A549 (cell line): ENCODE measurements around the gene FGFR3. TPM values are rescaled to one million over a fixed set of nuclear protein-coding genes. Genes with fewer than 3 reads are reported as not detected.

Experiments used
- ATAC-seq, 2 experiments: fragments of 200-7000 bp in 1 of 2; fragments of >200 bp in 1 of 2; cut with Nextera tagmentation in 1 of 2; cut with Tn5 transposase in 1 of 2; 3 replicates each; pipeline versions ENCODE4 v1.8.0 to v1.9.1; 2018 to 2020; ENCODE audit warnings: mild to moderate bottlenecking in 1 of 2, moderate library complexity in 1 of 2
- CTCF ChIA-PET: fragments of 300-600 bp; sonication (Branson Sonifier 250); formaldehyde crosslinking; extraction: SDS; loops from one replicate; lab custom pipeline; 2021; ENCODE audit warnings: antibody characterized with exemption, inconsistent platforms; lab: Yijun Ruan, JAX
- POLR2A ChIA-PET: fragments of 350-600 bp; formaldehyde crosslinking; extraction: SDS; loops from one replicate; lab custom pipeline; 2021; ENCODE audit warnings: antibody characterized with exemption, inconsistent platforms; lab: Yijun Ruan, JAX
- DNase-seq, 2 experiments: peaks; one replicate each; pipeline versions ENCODE4 v3.0.0 to v3.0.0-alpha.2; 2011 to 2016; ENCODE audit warnings: low read depth in 1 of 2, low spot score in 1 of 2
- FAIRE-seq: peaks from 2 replicates; lab custom pipeline; 2011; peaks lifted over from hg19 to GRCh38; lab: Jason Lieb, UNC
- H3K27ac ChIP-seq, 2 experiments: fragments of >200 bp; sonication (Bioruptor Twin); formaldehyde crosslinking; 3 replicates each; pipeline ENCODE4 v1.5.1; 2016 to 2017
- H3K4me1 ChIP-seq: fragments of >200 bp; sonication (Bioruptor Twin); formaldehyde crosslinking; 3 replicates; pipeline ENCODE4 v1.6.1; 2016
- H3K4me2 ChIP-seq: fragments of >200 bp; sonication (Bioruptor Twin); formaldehyde crosslinking; 3 replicates; pipeline ENCODE4 v1.6.1; 2016
- H3K4me3 ChIP-seq: fragments of >200 bp; sonication (Bioruptor Twin); formaldehyde crosslinking; 3 replicates; pipeline ENCODE4 v1.5.1; 2016
- H3K9me3 ChIP-seq: fragments of >200 bp; sonication (Bioruptor Twin); formaldehyde crosslinking; 3 replicates; pipeline ENCODE4 v1.6.1; 2016
- CEBPB ChIP-seq, 2 experiments: fragments of >200 bp in 1 of 2; sonication (Bioruptor Twin) in 1 of 2; formaldehyde crosslinking in 1 of 2; IDR thresholded peaks; 2 replicates each; pipeline ENCODE4 v1.6.1; 2012 to 2016
- HDAC2 ChIP-seq: fragments of 200-600 bp; sonication (generic); IDR thresholded peaks from 2 replicates; pipeline ENCODE4 v1.6.1; 2016
- HOXB5 ChIP-seq: fragments of 250-450 bp; sonication (Bioruptor Pico); IDR thresholded peaks from 2 replicates; pipeline ENCODE4 v1.5.0; 2020; ENCODE audit warnings: mild to moderate bottlenecking, moderate library complexity
- MAFK ChIP-seq: fragments of 450-650 bp; IDR thresholded peaks from 2 replicates; pipeline ENCODE4 v1.6.1; 2014; ENCODE audit not compliant: partially characterized antibody
- NPAS2 ChIP-seq: fragments of 250-450 bp; sonication (Bioruptor Pico); IDR thresholded peaks from 2 replicates; pipeline ENCODE4 v1.8.0; 2022; ENCODE audit warnings: mild to moderate bottlenecking, moderate library complexity, borderline replicate concordance
- RAD21 ChIP-seq, 2 experiments: fragments of >200 bp in 1 of 2; sonication (Bioruptor Twin) in 1 of 2; formaldehyde crosslinking in 1 of 2; IDR thresholded peaks in 1 of 2; conservative IDR thresholded peaks in 1 of 2; 2 replicates in 1 of 2; 3 replicates in 1 of 2; pipeline ENCODE4 v1.6.1; 2012 to 2018; ENCODE audit warnings: inconsistent platforms in 1 of 2
- RARB ChIP-seq: fragments of 250-450 bp; sonication (Bioruptor Pico); IDR thresholded peaks from 2 replicates; pipeline ENCODE4 v1.8.0; 2021; ENCODE audit warnings: mild to moderate bottlenecking, moderate library complexity
- RFX5 ChIP-seq: fragments of 450-650 bp; IDR thresholded peaks from 2 replicates; pipeline ENCODE4 v1.7.1; 2014; ENCODE audit warnings: antibody characterized with exemption, mild to moderate bottlenecking, moderate library complexity
- SMC3 ChIP-seq: fragments of >200 bp; sonication (Bioruptor Twin); formaldehyde crosslinking; IDR thresholded peaks from 3 replicates; pipeline ENCODE4 v1.6.1; 2018; ENCODE audit warnings: inconsistent platforms
- SREBF2 ChIP-seq: fragments of 450-650 bp; IDR thresholded peaks from 2 replicates; pipeline ENCODE4 v1.6.1; 2014; ENCODE audit warnings: mild to moderate bottlenecking, moderate library complexity
- TFCP2L1 ChIP-seq: fragments of 250-450 bp; sonication (Bioruptor Pico); IDR thresholded peaks from 2 replicates; pipeline ENCODE4 v1.5.0; 2021; ENCODE audit warnings: mild to moderate bottlenecking
- ZNF302 ChIP-seq: fragments of 250-450 bp; sonication (Bioruptor Pico); IDR thresholded peaks from 2 replicates; pipeline ENCODE4 v1.9.0; 2021; ENCODE audit warnings: inconsistent platforms, mild to moderate bottlenecking, moderate library complexity
- WGBS: methylation state at CpG from one replicate; pipeline ENCODE4 v1.1.6; 2017; ENCODE audit errors: missing lambda C conversion rate; 5-methylcytosine and 5-hydroxymethylcytosine counted together
- polyA plus RNA-seq, 4 experiments: library from polyadenylated mRNA; depleted of rRNA in 3 of 4; stranded (reverse); fragments of >200 nt; fragmentation: RNase III in 1 of 4; extraction: RNeasy Plus Mini Kit Qiagen cat#74134 plus additional on column Dnase treatment in 1 of 4; gene quantifications; 2 replicates in 3 of 4; 3 replicates in 1 of 4; pipeline ENCODE4 v1.2.3, GENCODE V29; 2011 to 2017
- TF ChIP-seq, protein P1 (sequence below): IDR thresholded peaks from 2 replicates; pipeline ENCODE4 v1.6.1; 2012; ENCODE audit warnings: low read depth, borderline replicate concordance
- TF ChIP-seq, protein P2 (sequence below): fragments of 200-600 bp; sonication (generic); IDR thresholded peaks from 2 replicates; pipeline ENCODE4 v1.6.1; 2016; ENCODE audit warnings: antibody characterized with exemption, mild to moderate bottlenecking, moderate library complexity

Gene FGFR3
- polyA plus RNA-seq, 2 of the 4 experiments (the other 2 are of a cell fraction), result 1.9 to 4.8 TPM

GRCh38 chr4:1815096-1815996, 22.3 kb downstream of the FGFR3 start:
- DNase-seq (no peak), ATAC-seq (no peak), FAIRE-seq (no peak)
- H3K9me3 ChIP-seq, result no peaks in the 10 kb centered on the region
- no peak overlapping the region for H3K27ac ChIP-seq
- TF ChIP-seq, protein P1, sequence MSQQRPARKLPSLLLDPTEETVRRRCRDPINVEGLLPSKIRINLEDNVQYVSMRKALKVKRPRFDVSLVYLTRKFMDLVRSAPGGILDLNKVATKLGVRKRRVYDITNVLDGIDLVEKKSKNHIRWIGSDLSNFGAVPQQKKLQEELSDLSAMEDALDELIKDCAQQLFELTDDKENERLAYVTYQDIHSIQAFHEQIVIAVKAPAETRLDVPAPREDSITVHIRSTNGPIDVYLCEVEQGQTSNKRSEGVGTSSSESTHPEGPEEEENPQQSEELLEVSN, result no peak
- TF ChIP-seq, all 56 proteins: peak for 0
- ChIA-PET CTCF (interaction anchor here (1.0 to 13.7 kb wide), 6 partner anchors 15 to 95 kb away, joined by 3 to 227 read pairs (median 4); no protein-coding TSS in a partner anchor), POLR2A (no interaction called here)
- 95% methylated on average over 19 of the region's 34 CpGs for WGBS
- Histone ChIP-seq H3K4me1 (no peaks in the 10 kb centered on the region), H3K4me3 (no peak overlapping the region), H3K4me2 (no peak overlapping the region)

GRCh38 chr4:1815997-1816860, 23.1 kb downstream of the FGFR3 start:
- WGBS, result 90% methylated on average over 22 of the region's 25 CpGs
- POLR2A ChIA-PET, result no interaction called here
- ATAC-seq (no peak), DNase-seq (no peak), FAIRE-seq (no peak)
- no peak overlapping the region for H3K27ac ChIP-seq
- TF ChIP-seq, protein P1, result no peak
- TF ChIP-seq RFX5, result no peak
- TF ChIP-seq HDAC2, result no peak
- TF ChIP-seq TFCP2L1 (CRISPR knock-in tag), result no peak
- TF ChIP-seq, protein P2, sequence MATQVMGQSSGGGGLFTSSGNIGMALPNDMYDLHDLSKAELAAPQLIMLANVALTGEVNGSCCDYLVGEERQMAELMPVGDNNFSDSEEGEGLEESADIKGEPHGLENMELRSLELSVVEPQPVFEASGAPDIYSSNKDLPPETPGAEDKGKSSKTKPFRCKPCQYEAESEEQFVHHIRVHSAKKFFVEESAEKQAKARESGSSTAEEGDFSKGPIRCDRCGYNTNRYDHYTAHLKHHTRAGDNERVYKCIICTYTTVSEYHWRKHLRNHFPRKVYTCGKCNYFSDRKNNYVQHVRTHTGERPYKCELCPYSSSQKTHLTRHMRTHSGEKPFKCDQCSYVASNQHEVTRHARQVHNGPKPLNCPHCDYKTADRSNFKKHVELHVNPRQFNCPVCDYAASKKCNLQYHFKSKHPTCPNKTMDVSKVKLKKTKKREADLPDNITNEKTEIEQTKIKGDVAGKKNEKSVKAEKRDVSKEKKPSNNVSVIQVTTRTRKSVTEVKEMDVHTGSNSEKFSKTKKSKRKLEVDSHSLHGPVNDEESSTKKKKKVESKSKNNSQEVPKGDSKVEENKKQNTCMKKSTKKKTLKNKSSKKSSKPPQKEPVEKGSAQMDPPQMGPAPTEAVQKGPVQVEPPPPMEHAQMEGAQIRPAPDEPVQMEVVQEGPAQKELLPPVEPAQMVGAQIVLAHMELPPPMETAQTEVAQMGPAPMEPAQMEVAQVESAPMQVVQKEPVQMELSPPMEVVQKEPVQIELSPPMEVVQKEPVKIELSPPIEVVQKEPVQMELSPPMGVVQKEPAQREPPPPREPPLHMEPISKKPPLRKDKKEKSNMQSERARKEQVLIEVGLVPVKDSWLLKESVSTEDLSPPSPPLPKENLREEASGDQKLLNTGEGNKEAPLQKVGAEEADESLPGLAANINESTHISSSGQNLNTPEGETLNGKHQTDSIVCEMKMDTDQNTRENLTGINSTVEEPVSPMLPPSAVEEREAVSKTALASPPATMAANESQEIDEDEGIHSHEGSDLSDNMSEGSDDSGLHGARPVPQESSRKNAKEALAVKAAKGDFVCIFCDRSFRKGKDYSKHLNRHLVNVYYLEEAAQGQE, result no peak
- TF ChIP-seq RAD21 (conservative IDR thresholded peaks at IDR 0.05 in 1 of 2, IDR thresholded peaks at IDR 0.05 in 1 of 2), result no peak
- no peak for TF ChIP-seq NPAS2 (CRISPR knock-in tag)
- no peak for TF ChIP-seq RARB
- TF ChIP-seq MAFK, result no peak
- TF ChIP-seq CEBPB (IDR thresholded peaks at IDR 0.05), result no peak
- no peak for TF ChIP-seq SREBF2
- TF ChIP-seq HOXB5 (CRISPR knock-in tag), result no peak
- TF ChIP-seq ZNF302 (CRISPR knock-in tag), result no peak
- no peak for TF ChIP-seq SMC3
- H3K4me2 ChIP-seq, result no peak overlapping the region
- no peak overlapping the region for H3K4me3 ChIP-seq
- no peaks in the 10 kb centered on the region for H3K4me1 ChIP-seq
- CTCF ChIA-PET, result interaction anchor here (1.0 to 13.7 kb wide), 6 partner anchors 8 to 86 kb away, joined by 3 to 227 read pairs (median 4); no protein-coding TSS in a partner anchor
- no peaks in the 10 kb centered on the region for H3K9me3 ChIP-seq
